Lower lobe of right lung (tissue), 2 donors: ENCODE measurements around the gene DCC. TPM values are rescaled to one million over a fixed set of nuclear protein-coding genes. Genes with fewer than 3 reads are reported as not detected.
"Not testable (repeated sequence)": the region's sequence is repeated elsewhere in the genome, so short reads cannot be mapped to it uniquely, and the experiment has no call there.

Experiments
- ATAC-seq, 2 donors: fragments of 200-7000 bp; cut with Tn5 transposase; one replicate each; pipeline ENCODE4 v1.9.1; 2020 to 2022; ENCODE audit warnings: mild to moderate bottlenecking in 2 of 2, moderate library complexity in 2 of 2
- DNase-seq: peaks from one replicate; pipeline ENCODE4 v3.0.0-alpha.2; 2020
- H3K27ac ChIP-seq: fragments of 200-600 bp; one replicate; pipeline ENCODE4 v1.8.0; 2022
- H3K27me3 ChIP-seq: fragments of 200-600 bp; one replicate; pipeline ENCODE4 v1.8.0; 2022; ENCODE audit warnings: low read depth
- H3K36me3 ChIP-seq: fragments of 200-600 bp; one replicate; pipeline ENCODE4 v1.8.0; 2022; ENCODE audit warnings: mild to moderate bottlenecking
- H3K4me1 ChIP-seq: fragments of 200-600 bp; one replicate; pipeline ENCODE4 v1.8.0; 2022
- H3K4me3 ChIP-seq: fragments of 200-600 bp; one replicate; pipeline ENCODE4 v1.8.0; 2022; ENCODE audit warnings: mild to moderate bottlenecking
- H3K9me3 ChIP-seq: fragments of 200-600 bp; one replicate; pipeline ENCODE4 v1.8.0; 2022
- intact Hi-C: fragments of 100-400 bp; cut with DNase I; formaldehyde crosslinking; loops from one replicate; pipeline ENCODE4 v1.11.0; 2022
- total RNA-seq: library from RNA; stranded (reverse); fragmentation: NEBNext Ultra II Directional; extraction: Animal tissue kit (Norgen Biotek cat#: 25700); gene quantifications from one replicate; pipeline ENCODE4 v1.2.1, GENCODE V29; 2021
- TF ChIP-seq, protein P1 (sequence below): fragments of 200-600 bp; IDR thresholded peaks from one replicate; pipeline ENCODE4 v1.8.0; 2022; ENCODE audit warnings: antibody characterized with exemption, mild to moderate bottlenecking
- donor health status: DM: no; HTN: yes; CAD: no; lungs with severe emphysema.

Gene DCC
- total RNA-seq, 1 donor from 2014 or later, result 4.5 TPM

DNA sequence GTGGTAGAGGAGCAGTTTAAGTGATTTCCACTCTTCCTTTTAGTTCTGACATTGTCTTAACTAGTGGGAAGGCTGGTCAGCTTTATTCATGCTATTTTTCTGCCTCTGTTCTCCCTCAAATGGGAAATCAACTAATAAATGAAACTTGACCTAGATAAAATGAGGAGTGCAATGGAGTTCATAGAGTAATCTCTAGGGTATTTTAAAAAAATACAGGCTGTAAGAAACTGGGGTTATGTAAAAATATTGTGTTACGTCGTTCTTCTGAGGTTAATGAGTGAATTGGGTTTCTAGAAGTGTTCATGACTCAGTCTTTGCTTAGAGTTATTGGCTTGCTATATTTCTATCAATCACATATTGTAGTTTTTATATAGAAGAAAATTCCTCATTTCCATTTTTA lies 1150.0 kb downstream of the DCC start:
- H3K9me3 ChIP-seq, result no peaks in the 10 kb centered on the region
- H3K4me1 ChIP-seq, result no peaks in the 10 kb centered on the region
- no peaks in the 10 kb centered on the region for H3K27me3 ChIP-seq
- TF ChIP-seq, protein P1, sequence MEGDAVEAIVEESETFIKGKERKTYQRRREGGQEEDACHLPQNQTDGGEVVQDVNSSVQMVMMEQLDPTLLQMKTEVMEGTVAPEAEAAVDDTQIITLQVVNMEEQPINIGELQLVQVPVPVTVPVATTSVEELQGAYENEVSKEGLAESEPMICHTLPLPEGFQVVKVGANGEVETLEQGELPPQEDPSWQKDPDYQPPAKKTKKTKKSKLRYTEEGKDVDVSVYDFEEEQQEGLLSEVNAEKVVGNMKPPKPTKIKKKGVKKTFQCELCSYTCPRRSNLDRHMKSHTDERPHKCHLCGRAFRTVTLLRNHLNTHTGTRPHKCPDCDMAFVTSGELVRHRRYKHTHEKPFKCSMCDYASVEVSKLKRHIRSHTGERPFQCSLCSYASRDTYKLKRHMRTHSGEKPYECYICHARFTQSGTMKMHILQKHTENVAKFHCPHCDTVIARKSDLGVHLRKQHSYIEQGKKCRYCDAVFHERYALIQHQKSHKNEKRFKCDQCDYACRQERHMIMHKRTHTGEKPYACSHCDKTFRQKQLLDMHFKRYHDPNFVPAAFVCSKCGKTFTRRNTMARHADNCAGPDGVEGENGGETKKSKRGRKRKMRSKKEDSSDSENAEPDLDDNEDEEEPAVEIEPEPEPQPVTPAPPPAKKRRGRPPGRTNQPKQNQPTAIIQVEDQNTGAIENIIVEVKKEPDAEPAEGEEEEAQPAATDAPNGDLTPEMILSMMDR, result no peak
- H3K4me3 ChIP-seq, result no peak overlapping the region
- H3K27ac ChIP-seq, result no peak overlapping the region
- ATAC-seq (no peak), DNase-seq (no peak)
- no peaks in the 10 kb centered on the region for H3K36me3 ChIP-seq
- intact Hi-C loops, result no loop called here

DNA sequence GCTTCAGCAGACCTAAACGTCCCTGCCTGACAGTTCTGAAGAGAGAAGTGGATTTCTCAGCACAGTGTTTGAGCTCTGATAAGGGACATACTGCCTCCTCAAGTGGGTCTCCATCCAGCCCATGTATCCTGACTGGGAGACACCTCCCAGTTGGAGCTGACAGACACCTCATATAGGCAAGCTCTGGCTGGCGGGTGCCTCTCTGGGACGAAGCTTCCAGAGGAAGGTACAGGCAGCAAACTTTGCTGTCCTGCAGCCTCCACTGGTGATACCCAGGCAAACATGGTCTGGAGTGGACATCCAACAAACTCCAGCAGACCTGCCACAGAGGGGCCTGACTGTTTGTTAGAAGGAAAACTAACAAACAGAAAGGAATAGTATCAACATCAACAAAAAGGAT lies 1156.0 kb downstream of the DCC start:
- Histone ChIP-seq H3K4me3 (no peak overlapping the region), H3K36me3 (no peaks in the 10 kb centered on the region), H3K27ac (no peak overlapping the region), H3K4me1 (no peaks in the 10 kb centered on the region), H3K27me3 (no peaks in the 10 kb centered on the region), H3K9me3 (no peaks in the 10 kb centered on the region)
- intact Hi-C loops, result no loop called here
- TF ChIP-seq, protein P1, result no peak
- DNase-seq (no peak), ATAC-seq (no peak)

DNA sequence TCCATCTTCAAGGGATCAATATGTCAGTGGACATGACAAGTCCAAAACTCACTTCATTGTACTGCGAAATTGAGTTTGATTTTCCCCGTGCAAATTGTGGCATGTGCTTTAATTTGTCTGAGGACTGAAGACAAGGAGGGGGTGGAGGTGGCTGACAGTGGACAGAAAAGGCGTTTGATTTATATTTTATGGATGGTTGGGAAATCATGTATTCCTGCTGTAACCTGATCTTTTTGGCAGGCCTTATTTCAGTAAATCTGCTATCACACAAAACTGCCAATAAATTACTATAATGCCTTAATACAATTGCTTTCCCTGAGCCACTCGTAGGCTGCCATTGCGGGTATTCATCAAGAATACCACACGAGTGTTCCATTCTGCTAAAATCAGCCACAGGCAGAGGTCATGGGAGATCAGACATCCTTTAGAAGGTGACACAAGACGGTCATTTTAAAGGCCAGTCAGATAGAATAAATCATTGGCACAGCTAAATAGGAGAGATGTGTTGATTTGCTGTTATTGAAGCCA lies 1164.0 kb downstream of the DCC start:
- intact Hi-C loops, result no loop called here
- Histone ChIP-seq H3K27ac (no peak overlapping the region), H3K27me3 (no peaks in the 10 kb centered on the region), H3K36me3 (no peaks in the 10 kb centered on the region), H3K4me1 (no peaks in the 10 kb centered on the region), H3K4me3 (no peak overlapping the region), H3K9me3 (no peaks in the 10 kb centered on the region)
- TF ChIP-seq, protein P1, result no peak
- DNase-seq (no peak), ATAC-seq (no peak)

DNA sequence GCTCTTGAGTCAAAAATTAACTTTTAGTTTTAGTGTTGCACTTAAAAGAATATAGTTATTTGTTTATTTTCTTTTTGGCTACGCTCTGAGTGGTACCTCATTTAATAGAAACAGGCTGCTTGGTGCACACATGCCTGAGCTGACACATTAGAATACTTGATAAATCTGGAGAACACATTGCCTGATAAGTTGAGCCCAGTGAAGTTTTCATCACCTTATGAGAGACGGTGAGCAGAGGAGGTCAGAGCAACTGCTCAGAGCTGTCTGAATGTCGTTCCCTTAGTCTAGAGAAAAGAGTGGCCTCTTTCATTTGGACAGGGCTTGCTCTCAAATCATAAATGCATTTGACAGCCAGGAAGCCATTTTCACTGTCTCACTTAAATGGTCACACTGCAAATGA lies 1168.5 kb downstream of the DCC start:
- H3K27ac ChIP-seq, result no peak overlapping the region
- no peak for DNase-seq
- H3K9me3 ChIP-seq, result no peaks in the 10 kb centered on the region
- H3K4me1 ChIP-seq, result no peaks in the 10 kb centered on the region
- TF ChIP-seq, protein P1, result no peak
- H3K4me3 ChIP-seq, result no peak overlapping the region
- H3K27me3 ChIP-seq, result no peaks in the 10 kb centered on the region
- no peaks in the 10 kb centered on the region for H3K36me3 ChIP-seq
- intact Hi-C loops, result no loop called here
- ATAC-seq, result no peak

DNA sequence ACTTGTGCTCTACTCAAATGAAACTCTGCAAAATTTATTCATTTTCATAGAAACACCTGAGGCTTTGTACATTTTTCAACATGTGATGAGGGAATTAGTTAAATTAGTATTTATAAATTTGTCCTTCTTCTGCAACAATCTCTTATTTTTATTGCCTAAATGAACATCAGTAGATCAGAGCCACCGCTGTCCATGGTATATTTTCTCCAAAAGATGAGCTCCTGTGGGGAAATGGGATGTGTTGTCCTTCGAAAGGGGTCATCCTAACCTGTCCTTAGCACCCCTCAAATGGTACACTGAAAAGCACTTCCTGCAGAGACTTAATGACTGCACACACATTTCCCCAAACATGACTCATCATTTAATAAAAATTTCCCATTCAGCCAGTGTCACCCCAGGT lies 1169.9 kb downstream of the DCC start:
- Histone ChIP-seq H3K4me1 (no peaks in the 10 kb centered on the region), H3K36me3 (no peaks in the 10 kb centered on the region), H3K9me3 (no peaks in the 10 kb centered on the region), H3K4me3 (no peak overlapping the region), H3K27ac (no peak overlapping the region), H3K27me3 (no peaks in the 10 kb centered on the region)
- no peak for ATAC-seq
- TF ChIP-seq, protein P1, result no peak
- no peak for DNase-seq
- intact Hi-C loops, result no loop called here

DNA sequence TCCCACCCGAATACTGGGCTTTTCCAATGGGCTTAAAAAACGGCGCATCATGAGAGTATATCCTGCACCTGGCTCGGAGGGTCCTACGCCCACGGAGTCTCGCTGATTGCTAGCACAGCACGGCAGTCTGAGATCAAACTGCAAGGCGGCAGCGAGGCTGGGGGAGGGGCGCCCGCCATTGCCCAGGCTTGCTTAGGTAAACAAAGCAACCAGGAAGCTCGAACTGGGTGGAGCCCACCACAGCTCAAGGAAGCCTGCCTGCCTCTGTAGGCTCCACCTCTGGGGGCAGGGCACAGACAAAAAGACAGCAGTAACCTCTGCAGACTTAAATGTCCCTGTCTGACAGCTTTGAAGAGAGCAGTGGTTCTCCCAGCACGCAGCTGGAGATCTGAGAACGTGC lies 1171.7 kb downstream of the DCC start:
- ATAC-seq, H3K9me3 ChIP-seq, H3K36me3 ChIP-seq, H3K4me3 ChIP-seq, intact Hi-C loops, DNase-seq, H3K4me1 ChIP-seq, H3K27me3 ChIP-seq, H3K27ac ChIP-seq: not testable (repeated sequence)
